Neural progenitor cell (in vitro differentiated cells): ENCODE results near the gene PDPR. TPM values are rescaled to one million over a fixed set of nuclear protein-coding genes. Genes with fewer than 3 reads are reported as not detected.
"Not testable (repeated sequence)": the region's sequence is repeated elsewhere in the genome, so short reads cannot be mapped to it uniquely, and the experiment has no call there.

ENCODE experiments used
- DNase-seq: peaks from one replicate; pipeline ENCODE4 v3.0.0-alpha.2; 2016; ENCODE audit warnings: low spot score
- H2AFZ ChIP-seq: fragments of 200-600 bp; sonication (generic); replicated peaks from 2 replicates; pipeline ENCODE4 v1.6.1; 2016; ENCODE audit warnings: antibody characterized with exemption
- H3F3A ChIP-seq: fragments of 200-600 bp; sonication (generic); 2 replicates; pipeline ENCODE4 v1.6.1; 2016; ENCODE audit warnings: antibody characterized with exemption, low read depth
- H3K27ac ChIP-seq: fragments of 200-600 bp; sonication (generic); 2 replicates; pipeline ENCODE4 v1.5.1; 2016; ENCODE audit warnings: mild to moderate bottlenecking
- H3K27me3 ChIP-seq: fragments of 200-600 bp; sonication (generic); 2 replicates; pipeline ENCODE4 v1.6.1; 2016; ENCODE audit warnings: mild to moderate bottlenecking, moderate library complexity
- H3K36me3 ChIP-seq: fragments of 200-600 bp; sonication (generic); 2 replicates; pipeline ENCODE4 v1.5.1; 2016
- H3K4me1 ChIP-seq: fragments of 200-600 bp; sonication (generic); 2 replicates; pipeline ENCODE4 v1.6.1; 2016; ENCODE audit warnings: mixed run types
- H3K4me2 ChIP-seq: fragments of 200-600 bp; sonication (generic); 2 replicates; pipeline ENCODE4 v1.6.1; 2016
- H3K4me3 ChIP-seq: fragments of 200-600 bp; sonication (generic); 2 replicates; pipeline ENCODE4 v1.5.1; 2016
- H3K79me2 ChIP-seq: fragments of 200-600 bp; sonication (generic); 2 replicates; pipeline ENCODE4 v1.6.1; 2016; ENCODE audit warnings: low read depth
- H3K9ac ChIP-seq: fragments of 200-600 bp; sonication (generic); 2 replicates; pipeline ENCODE4 v1.6.1; 2016
- H3K9me3 ChIP-seq: fragments of 200-600 bp; sonication (generic); 2 replicates; pipeline ENCODE4 v1.5.1; 2016; ENCODE audit warnings: low read depth
- H4K20me1 ChIP-seq: fragments of 200-600 bp; sonication (generic); 2 replicates; pipeline ENCODE4 v1.6.1; 2016; ENCODE audit warnings: low read depth
- H3K27ac Mint-ChIP-seq: 3 replicates; pipeline ENCODE4 v1.8.0; 2021; ENCODE audit warnings: mixed read lengths
- H3K27me3 Mint-ChIP-seq: 2 replicates; pipeline ENCODE4 v1.8.0; 2022; ENCODE audit warnings: low read depth, mild to moderate bottlenecking, inconsistent platforms, moderate library complexity, mixed read lengths; ENCODE audit not compliant: insufficient read depth
- H3K36me3 Mint-ChIP-seq: 3 replicates; pipeline ENCODE4 v1.8.0; 2021; ENCODE audit warnings: mixed read lengths
- H3K4me1 Mint-ChIP-seq: 3 replicates; pipeline ENCODE4 v1.8.0; 2021; ENCODE audit warnings: mixed read lengths
- H3K4me3 Mint-ChIP-seq: 3 replicates; pipeline ENCODE4 v1.8.0; 2021; ENCODE audit warnings: mild to moderate bottlenecking, moderate library complexity, mixed read lengths
- H3K9me3 Mint-ChIP-seq: 3 replicates; pipeline ENCODE4 v1.8.0; 2020; ENCODE audit warnings: mixed read lengths
- small RNA-seq: library from RNA; depleted of rRNA; stranded (forward); fragments of <200 nt; gene quantifications from one replicate; pipeline ENCODE3, GENCODE V24; 2015
- total RNA-seq: library from RNA; depleted of rRNA; stranded (reverse); fragments of >200 nt; gene quantifications from 2 replicates; pipeline ENCODE4 v1.2.3, GENCODE V29; 2015; ENCODE audit warnings: low replicate concordance

The PDPR gene
- total RNA-seq, 1 donor from 2014 or later: 19.5 TPM

- H3K4me1 Mint-ChIP-seq, H4K20me1 ChIP-seq, H2AFZ ChIP-seq, H3K9me3 ChIP-seq, H3K4me1 ChIP-seq, H3K9me3 Mint-ChIP-seq, H3K27me3 Mint-ChIP-seq, H3K4me3 Mint-ChIP-seq, H3K36me3 Mint-ChIP-seq, H3K4me2 ChIP-seq, H3K27ac Mint-ChIP-seq, H3K27me3 ChIP-seq, DNase-seq, H3K36me3 ChIP-seq, H3K79me2 ChIP-seq, H3K27ac ChIP-seq, H3K4me3 ChIP-seq, H3F3A ChIP-seq, H3K9ac ChIP-seq: not testable (repeated sequence)
Measured at GRCh38 chr16:70204010-70204409, 89.9 kb downstream of the PDPR start.

- H3K27me3 ChIP-seq, H3F3A ChIP-seq, H3K9me3 ChIP-seq, H3K4me3 Mint-ChIP-seq, H4K20me1 ChIP-seq, H3K4me1 ChIP-seq, DNase-seq, H3K4me3 ChIP-seq, H3K9ac ChIP-seq, H3K9me3 Mint-ChIP-seq, H3K27ac Mint-ChIP-seq, H3K27me3 Mint-ChIP-seq, H2AFZ ChIP-seq, H3K27ac ChIP-seq, H3K4me1 Mint-ChIP-seq, H3K36me3 ChIP-seq, H3K79me2 ChIP-seq, H3K4me2 ChIP-seq: not testable (repeated sequence)
- peaks cover 13% of the 10 kb centered on the region for H3K36me3 Mint-ChIP-seq
Measured at GRCh38 chr16:70204668-70205405, 90.7 kb downstream of the PDPR start.

- H3K27me3 Mint-ChIP-seq, H3K27me3 ChIP-seq, H4K20me1 ChIP-seq, H3K4me3 ChIP-seq, H3K36me3 ChIP-seq, H3K27ac ChIP-seq, DNase-seq, H3K9me3 Mint-ChIP-seq, H3K4me3 Mint-ChIP-seq, H3K4me2 ChIP-seq, H2AFZ ChIP-seq, H3K9ac ChIP-seq, H3K4me1 ChIP-seq, H3K4me1 Mint-ChIP-seq, H3K9me3 ChIP-seq, H3K79me2 ChIP-seq, H3F3A ChIP-seq: not testable (repeated sequence)
- Mint-ChIP-seq H3K36me3 (peaks cover 17% of the 10 kb centered on the region), H3K27ac (peak overlapping the region; percentile 76)
Measured at GRCh38 chr16:70206382-70206781, 92.2 kb downstream of the PDPR start.

Small RNA genes within 50 kb of the gene (small RNA-seq; reads per million reads assigned to genes)
- not detected for gene AC009060.2

Other genes starting within 250 kb of the PDPR start
- 5.9 and 14.5 TPM in 2 replicates for gene CLEC18A, start 163.0 kb upstream of the PDPR start, total RNA-seq
- 0.51 and 3.8 TPM in 2 replicates for gene CLEC18C, start 59.5 kb downstream of the PDPR start, total RNA-seq
- 26.7 and 27.1 TPM in 2 replicates for gene EXOSC6, start 137.6 kb downstream of the PDPR start, total RNA-seq
- gene AARS1, start 175.2 kb downstream of the PDPR start, total RNA-seq: 53.7 and 60.8 TPM in 2 replicates
- 41.0 and 49.7 TPM in 2 replicates for gene DDX19B, start 184.9 kb downstream of the PDPR start, total RNA-seq
- 45.1 and 55.4 TPM in 2 replicates for gene DDX19A, start 232.6 kb downstream of the PDPR start, total RNA-seq